AG09309 (cell line): ENCODE measurements around the gene SMIM35.

Source experiments
- DNase-seq: peaks from one replicate; pipeline ENCODE4 v3.0.0-alpha.2; 2010; ENCODE audit warnings: low read depth
- H3K4me3 ChIP-seq: 2 replicates; pipeline ENCODE4 v1.5.1; 2011; ENCODE audit warnings: mild to moderate bottlenecking, low read depth, low read length, moderate library complexity; ENCODE audit not compliant: control insufficient read depth
- CTCF ChIP-seq: IDR thresholded peaks from 2 replicates; pipeline ENCODE4 v1.5.1; 2011; ENCODE audit warnings: mild to moderate bottlenecking, low read depth, low read length, inconsistent platforms; ENCODE audit not compliant: insufficient read depth, control insufficient read depth; ENCODE audit errors: missing control alignments

SMIM35 gene

GRCh38 chr11:118109231-118109630, 22.5 kb upstream of the SMIM35 start:
- no peak for DNase-seq
- TF ChIP-seq CTCF = no peak
- H3K4me3 ChIP-seq = no peak overlapping the region

- no peak for DNase-seq
- TF ChIP-seq CTCF = no peak
Observed at GRCh38 chr11:118108513-118108912, 21.8 kb upstream of the SMIM35 start.

GRCh38 chr11:118106789-118107335, 20.1 kb upstream of the SMIM35 start:
- no peak for TF ChIP-seq CTCF
- no peak for DNase-seq
- no peak overlapping the region for H3K4me3 ChIP-seq

More at GRCh38 chr11:118108513-118108912, 21.8 kb upstream of the SMIM35 start:
- no peak overlapping the region for H3K4me3 ChIP-seq

- TF ChIP-seq CTCF = no peak
- DNase-seq = no peak
- H3K4me3 ChIP-seq = no peak overlapping the region
Observed at GRCh38 chr11:118105657-118106305, 19.0 kb upstream of the SMIM35 start.

- H3K4me3 ChIP-seq = no peak overlapping the region
- no peak for TF ChIP-seq CTCF
- no peak for DNase-seq
Observed at GRCh38 chr11:118104491-118104890, 17.7 kb upstream of the SMIM35 start.

- H3K4me3 ChIP-seq = no peak overlapping the region
- DNase-seq = no peak
- no peak for TF ChIP-seq CTCF
Observed at GRCh38 chr11:118102721-118103261, 16.0 kb upstream of the SMIM35 start.
